Heart right ventricle (tissue), 16 donors: ENCODE results near the gene NFU1. TPM values are rescaled to one million over a fixed set of nuclear protein-coding genes. Genes with fewer than 3 reads are reported as not detected.

ENCODE experiments used
- ATAC-seq, 8 donors: fragments of 200-7000 bp; cut with Tn5 transposase; one replicate each; pipeline ENCODE4 v1.9.1; 2020; ENCODE audit warnings: mild to moderate bottlenecking in 8 of 8, moderate library complexity in 8 of 8, moderate number of reproducible peaks in 1 of 8
- DNase-seq, 2 donors: peaks; one replicate each; pipeline ENCODE4 v3.0.0-alpha.2; 2020
- H3K27ac ChIP-seq, 10 donors: fragments of 200-600 bp; sonication (generic) in 2 of 10; one replicate each; pipeline versions ENCODE4 v1.5.0 to v1.8.0; 2020 to 2022; ENCODE audit warnings: mild to moderate bottlenecking in 3 of 10
- H3K27me3 ChIP-seq, 7 donors: fragments of 200-600 bp; one replicate each; pipeline ENCODE4 v1.8.0; 2021 to 2022; ENCODE audit warnings: mild to moderate bottlenecking in 2 of 7
- H3K36me3 ChIP-seq, 9 donors: fragments of 200-600 bp; sonication (generic) in 1 of 9; one replicate each; pipeline versions ENCODE4 v1.5.0 to v1.8.0; 2020 to 2022; ENCODE audit warnings: mild to moderate bottlenecking in 2 of 9
- H3K4me1 ChIP-seq, 9 donors: fragments of 200-600 bp; sonication (generic) in 1 of 9; one replicate each; pipeline versions ENCODE4 v1.5.0 to v1.8.0; 2020 to 2022; ENCODE audit warnings: mild to moderate bottlenecking in 4 of 9
- H3K4me3 ChIP-seq, 10 donors: fragments of 200-600 bp; sonication (generic) in 2 of 10; one replicate each; pipeline versions ENCODE4 v1.5.0 to v1.8.0; 2020 to 2022; ENCODE audit warnings: mild to moderate bottlenecking in 7 of 10, moderate library complexity in 2 of 10
- H3K9me3 ChIP-seq, 11 donors: fragments of 200-600 bp in 10 of 11; sonication (generic) in 2 of 11; one replicate each; pipeline versions ENCODE4 v1.5.0 to v1.8.0; 2013 to 2022; ENCODE audit warnings: mild to moderate bottlenecking in 2 of 11, control low read depth in 1 of 11, moderate library complexity in 1 of 11
- WGBS, 2 donors: extraction: QIAGEN DNeasy Blood & Tissue Kit; methylation state at CpG; one replicate each; pipeline ENCODE4 v1.1.7; 2013; ENCODE audit warnings: inconsistent platforms in 1 of 2; 5-methylcytosine and 5-hydroxymethylcytosine counted together
- intact Hi-C, 10 donors: fragments of 100-400 bp; cut with DNase I; formaldehyde crosslinking; loops; one replicate each; pipeline versions ENCODE4 v1.11.1 to v1.14.2; 2022
- polyA plus RNA-seq, 2 donors: library from polyadenylated mRNA; stranded (reverse); fragments of 200-250 nt; gene quantifications; one replicate each; pipeline ENCODE4 v1.2.3, GENCODE V29; 2013
- total RNA-seq, 10 donors: library from RNA; stranded (reverse); fragmentation: NEBNext Ultra II Directional in 3 of 10; extraction: Animal tissue kit (Norgen Biotek cat#: 25700) in 3 of 10; gene quantifications; one replicate each; pipeline versions ENCODE4 v1.2.1 to v1.2.4, GENCODE V29; 2021 to 2023
- TF ChIP-seq, protein P1 (sequence below), 9 donors: fragments of 200-600 bp; sonication (generic) in 2 of 9; IDR thresholded peaks; one replicate each; pipeline versions ENCODE4 v1.5.0 to v1.8.0; 2021 to 2022; ENCODE audit warnings: antibody characterized with exemption in 9 of 9, mild to moderate bottlenecking in 5 of 9, moderate library complexity in 1 of 9
- donor health status: Arrhythmogenic right ventricular cardiomyopathy.
- donor health status: ischemic (EF 13 %, LVEDD 7.1; RV severe dilation, severe dysfunction).
- donor health status: healthy with polysubstance abuse.
- donor health status: DM: no; HTN: yes; CAD: no.
- donor health status: DM: no; HTN: no; CAD: no.
- donor health status: ischemic (EF 25% LVEDD 6.9; RV normal size, moderate dysfunction).
- donor health status: ischemic (EF 25% LVEDD 5.7; RV mildly dilated, moderate dysfunction).
- donor health status: healthy.
- donor health status: DM: yes; HTN: yes; CAD: no.
- donor health status: Ischemic cardiomyopathy.
- donor health status: ischemic (EF 35%, LVEDD 5.7; RV mildly dilated, moderate dysfunction).
- donor health status: nonischemic (EF 11% LVEDD 7.7; RV severe dilation, severe dysfunction).
- donor health status: DM: yes; HTN: yes; CAD: no.
- donor health status: PGD.
- donor health status: ischemic (EF 29% LVEDD 5.4; RV normal size, mild dysfunction).
- donor health status: nonischemic (EF 23%, LVEDD 6.1; RV moderate dilation, normal function).

Gene NFU1
- total and polyA plus RNA-seq, 12 donors, result 72.0 to 148 (median 120) TPM

DNA sequence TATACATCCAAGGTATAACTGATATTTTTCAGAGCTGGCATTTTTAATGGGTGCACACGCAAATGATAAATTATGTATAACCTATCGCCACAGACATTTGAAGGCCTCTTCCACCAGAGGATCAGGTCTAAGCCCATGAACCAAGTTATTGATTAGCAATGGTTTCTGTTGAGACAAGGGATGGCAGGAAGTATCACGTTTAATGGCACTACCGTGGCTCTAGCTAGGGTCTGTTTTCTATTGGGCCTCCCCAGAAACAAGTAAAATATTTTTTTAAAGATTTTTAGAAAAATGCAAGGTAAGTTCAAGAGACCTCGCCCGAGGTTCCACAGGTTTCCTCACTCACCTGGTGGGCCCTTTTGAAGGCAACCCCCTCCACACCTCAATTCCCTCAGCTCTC, 50.9 kb downstream of the NFU1 start:
- Histone ChIP-seq H3K9me3 (no peaks in the 10 kb centered on the region), H3K27me3 (no peaks in the 10 kb centered on the region), H3K27ac (peak overlapping the region in 9 of 10 donors; percentile 54 to 92 (median 87)), H3K36me3 (no peaks in the 10 kb centered on the region), H3K4me1 (peaks cover 0 to 67% (median 36%) of the 10 kb centered on the region in 9 donors), H3K4me3 (peak overlapping the region; percentile 84 to 96 (median 88))
- no peak for DNase-seq
- TF ChIP-seq, protein P1, sequence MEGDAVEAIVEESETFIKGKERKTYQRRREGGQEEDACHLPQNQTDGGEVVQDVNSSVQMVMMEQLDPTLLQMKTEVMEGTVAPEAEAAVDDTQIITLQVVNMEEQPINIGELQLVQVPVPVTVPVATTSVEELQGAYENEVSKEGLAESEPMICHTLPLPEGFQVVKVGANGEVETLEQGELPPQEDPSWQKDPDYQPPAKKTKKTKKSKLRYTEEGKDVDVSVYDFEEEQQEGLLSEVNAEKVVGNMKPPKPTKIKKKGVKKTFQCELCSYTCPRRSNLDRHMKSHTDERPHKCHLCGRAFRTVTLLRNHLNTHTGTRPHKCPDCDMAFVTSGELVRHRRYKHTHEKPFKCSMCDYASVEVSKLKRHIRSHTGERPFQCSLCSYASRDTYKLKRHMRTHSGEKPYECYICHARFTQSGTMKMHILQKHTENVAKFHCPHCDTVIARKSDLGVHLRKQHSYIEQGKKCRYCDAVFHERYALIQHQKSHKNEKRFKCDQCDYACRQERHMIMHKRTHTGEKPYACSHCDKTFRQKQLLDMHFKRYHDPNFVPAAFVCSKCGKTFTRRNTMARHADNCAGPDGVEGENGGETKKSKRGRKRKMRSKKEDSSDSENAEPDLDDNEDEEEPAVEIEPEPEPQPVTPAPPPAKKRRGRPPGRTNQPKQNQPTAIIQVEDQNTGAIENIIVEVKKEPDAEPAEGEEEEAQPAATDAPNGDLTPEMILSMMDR (IDR thresholded peaks at IDR 0.05), result no peak
- intact Hi-C loops, result loop anchor here in 2 of 10 donors (5.0 to 10.0 kb wide), 2 partner anchors 51 to 328 kb away; partner anchors contain the start of gene NFU1 (in 2 of the 2)
- ATAC-seq, result no peak
- 10 to 12% methylated on average over 6 of the region's 6 CpGs for WGBS, 2 donors

GRCh38 chr2:69385443-69386151, 51.6 kb downstream of the NFU1 start:
- peaks cover 0 to 69% (median 36%) of the 10 kb centered on the region in 9 donors for H3K4me1 ChIP-seq
- no peaks in the 10 kb centered on the region for H3K9me3 ChIP-seq
- no peaks in the 10 kb centered on the region for H3K36me3 ChIP-seq
- peak overlapping the region in 6 of 10 donors; percentile 63 to 92 (median 87) for H3K27ac ChIP-seq
- intact Hi-C loops, result loop anchor here in 2 of 10 donors (5.0 to 10.0 kb wide), 2 partner anchors 52 to 329 kb away; partner anchors contain the start of gene NFU1 (in 2 of the 2)
- DNase-seq, result no peak
- TF ChIP-seq, protein P1 (IDR thresholded peaks at IDR 0.05), result no peak
- WGBS, 2 donors, result 53 to 65% methylated on average over 8 of the region's 8 CpGs
- no peak for ATAC-seq
- peak overlapping the region in 9 of 10 donors; percentile 84 to 96 (median 90) for H3K4me3 ChIP-seq
- no peaks in the 10 kb centered on the region for H3K27me3 ChIP-seq

- WGBS, 2 donors, result 97 to 98% methylated on average over 5 of the region's 5 CpGs
- intact Hi-C loops, result loop anchor here in 2 of 10 donors (5.0 to 10.0 kb wide), 2 partner anchors 53 to 330 kb away; partner anchors contain the start of gene NFU1 (in 2 of the 2)
- Histone ChIP-seq H3K4me1 (peaks cover 0 to 62% (median 36%) of the 10 kb centered on the region in 9 donors), H3K4me3 (no peak overlapping the region), H3K27me3 (no peaks in the 10 kb centered on the region), H3K27ac (no peak overlapping the region), H3K36me3 (no peaks in the 10 kb centered on the region), H3K9me3 (no peaks in the 10 kb centered on the region)
- TF ChIP-seq, protein P1 (IDR thresholded peaks at IDR 0.05), result no peak
- ATAC-seq, result no peak
- DNase-seq, result no peak
These were observed 52.6 kb downstream of the NFU1 start for GRCh38 chr2:69384618-69385081.

DNA sequence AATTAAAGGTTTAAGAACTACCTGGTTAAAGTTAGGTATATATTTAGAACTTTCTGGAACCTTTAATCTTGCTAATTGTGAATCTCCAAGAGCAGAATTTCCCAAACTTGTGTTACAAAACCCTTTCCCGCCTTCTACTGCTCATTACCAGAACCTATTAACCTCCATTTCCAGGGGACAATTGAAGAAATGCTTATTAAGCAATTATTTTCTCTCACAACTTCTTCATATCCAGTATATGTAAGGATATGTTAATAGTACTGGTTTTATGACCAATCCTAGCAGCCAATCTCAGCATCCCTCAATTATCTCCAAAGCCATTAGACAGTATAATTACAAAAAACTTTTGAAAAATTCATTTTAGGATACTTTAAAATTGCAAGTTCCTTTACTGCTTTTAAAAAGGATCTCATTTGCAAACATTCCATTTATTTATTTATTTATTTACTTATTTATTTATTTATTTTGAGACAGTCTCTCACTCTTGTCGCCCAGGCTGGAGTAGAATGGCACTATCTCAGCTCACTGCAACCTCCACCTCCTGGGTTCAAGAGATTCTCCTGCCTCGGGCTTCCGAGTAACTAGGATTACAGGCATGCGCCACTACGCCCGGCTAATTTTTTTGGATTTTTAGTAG, 53.9 kb downstream of the NFU1 start:
- intact Hi-C loops, result loop anchor here in 1 of 10 donors (10.0 kb wide), 1 partner anchor 332 kb away; no protein-coding TSS in a partner anchor
- Histone ChIP-seq H3K9me3 (no peaks in the 10 kb centered on the region), H3K27ac (no peak overlapping the region), H3K4me3 (no peak overlapping the region), H3K36me3 (no peaks in the 10 kb centered on the region), H3K27me3 (no peaks in the 10 kb centered on the region), H3K4me1 (peaks cover 0 to 62% (median 36%) of the 10 kb centered on the region in 9 donors)
- TF ChIP-seq, protein P1 (IDR thresholded peaks at IDR 0.05), result no peak
- DNase-seq (no peak), ATAC-seq (no peak)
- 97% methylated on average over 7 of the region's 7 CpGs for WGBS, 2 donors
